Forelimb muscle (tissue), 1 donor: Measurements from ENCODE around the gene CLSTN2. TPM values are rescaled to one million over a fixed set of nuclear protein-coding genes. Genes with fewer than 3 reads are reported as not detected.

Source experiments
- DNase-seq: peaks from one replicate; pipeline ENCODE4 v3.0.0-alpha.2; 2013; ENCODE audit warnings: low read depth
- polyA plus RNA-seq: library from polyadenylated mRNA; unstranded; fragments of 120-200 nt; gene quantifications from one replicate; pipeline ENCODE4 v1.2.1, GENCODE V29; 2013; ENCODE audit not compliant: insufficient read length

Gene CLSTN2
- polyA plus RNA-seq, 1 donor, result 2.1 TPM

DNA sequence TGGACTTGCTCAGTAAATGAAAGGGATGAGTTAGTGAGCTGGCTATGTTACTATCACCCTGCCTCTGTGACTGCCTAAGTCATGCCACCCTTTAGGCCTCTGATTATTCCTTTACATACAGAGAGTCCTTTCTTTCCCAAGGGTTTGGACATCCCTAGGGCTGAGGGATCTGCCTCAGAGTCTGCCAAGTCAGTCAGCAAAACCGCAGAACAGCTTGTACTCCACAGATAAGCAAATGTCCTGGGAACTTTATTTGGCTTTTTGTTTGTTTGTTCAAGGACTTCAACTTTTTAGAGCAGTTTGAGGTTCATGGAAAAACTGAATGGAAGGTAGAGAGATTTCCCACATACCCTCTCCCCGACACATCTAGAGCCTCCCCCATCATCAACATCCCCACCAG is 660.3 kb downstream of the CLSTN2 start:
- DNase-seq, result no peak

DNA sequence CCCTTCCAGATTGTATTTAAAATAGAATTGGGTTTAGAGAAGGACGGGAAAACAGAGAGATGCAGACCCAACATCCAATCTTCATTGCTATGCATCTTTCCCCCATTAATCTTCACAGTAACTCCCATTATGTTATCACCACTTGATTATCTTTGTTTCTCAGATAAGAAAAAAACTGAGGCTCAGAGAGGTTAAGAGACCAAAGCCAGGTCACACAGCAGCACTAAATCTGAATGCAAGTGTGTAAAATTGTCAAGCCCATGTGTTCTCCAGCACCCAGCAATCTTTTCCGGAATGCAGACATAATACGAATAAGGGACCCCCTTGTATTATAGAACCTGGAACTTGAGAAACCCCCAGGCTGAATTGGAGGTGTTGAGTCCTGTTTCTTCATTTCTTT is 662.4 kb downstream of the CLSTN2 start:
- no peak for DNase-seq

DNA sequence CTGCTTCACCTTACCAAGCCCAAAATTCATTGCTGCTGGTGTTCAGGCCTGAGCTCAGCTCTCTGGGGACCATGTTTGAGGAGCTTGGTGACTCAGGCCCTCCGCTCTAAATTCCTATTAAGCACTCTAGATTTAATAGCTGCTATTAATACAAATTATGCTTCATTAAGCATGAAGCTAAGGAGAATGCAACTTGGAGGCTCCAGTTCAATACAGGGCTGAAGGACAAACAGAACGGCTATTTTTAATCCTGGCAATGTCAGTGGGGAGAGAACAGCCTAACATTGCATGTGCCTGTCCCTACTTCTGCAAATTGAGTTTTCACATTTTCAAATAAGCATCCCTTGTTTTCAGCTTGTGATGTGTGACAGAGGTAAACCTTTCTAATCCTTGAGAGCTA is 662.8 kb downstream of the CLSTN2 start:
- no peak for DNase-seq

DNA sequence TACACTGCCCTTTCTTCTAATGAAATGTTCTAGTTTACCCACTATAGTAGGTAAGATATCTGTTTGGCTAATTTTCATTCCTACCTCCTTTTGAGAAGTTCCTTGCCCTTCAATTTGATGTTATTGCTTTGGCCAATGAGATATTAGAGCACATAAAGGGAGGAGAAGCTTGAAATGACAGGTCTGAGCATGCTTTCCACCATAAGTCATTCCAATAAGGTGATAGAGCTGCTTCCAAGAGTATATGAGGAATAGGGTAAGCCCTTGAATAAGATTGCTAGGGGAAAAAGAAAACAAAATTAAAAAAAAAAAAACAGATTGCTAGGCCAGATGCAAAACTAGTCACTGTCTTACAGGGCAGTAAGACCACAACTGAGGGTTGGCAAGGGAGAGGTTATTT is 664.0 kb downstream of the CLSTN2 start:
- no peak for DNase-seq

DNA sequence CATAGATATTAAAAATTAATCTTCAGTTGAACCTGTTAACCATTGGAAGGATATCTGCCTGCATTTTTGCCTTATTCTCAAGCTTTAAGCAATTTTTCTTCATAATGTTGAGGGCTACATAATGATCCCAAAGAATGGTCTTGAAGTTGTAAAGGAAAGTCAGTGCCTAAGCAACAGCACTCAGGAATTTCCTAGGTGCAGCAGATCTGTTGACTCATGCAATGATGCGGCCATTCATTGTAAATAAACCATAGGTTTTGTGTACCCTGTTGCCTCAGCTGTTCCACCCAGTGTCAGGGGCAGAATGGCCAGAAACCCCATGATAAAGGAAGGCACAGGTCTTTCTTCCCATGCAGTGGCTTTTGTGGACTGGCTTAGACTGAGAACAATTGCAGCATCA is 664.5 kb downstream of the CLSTN2 start:
- DNase-seq, result no peak

DNA sequence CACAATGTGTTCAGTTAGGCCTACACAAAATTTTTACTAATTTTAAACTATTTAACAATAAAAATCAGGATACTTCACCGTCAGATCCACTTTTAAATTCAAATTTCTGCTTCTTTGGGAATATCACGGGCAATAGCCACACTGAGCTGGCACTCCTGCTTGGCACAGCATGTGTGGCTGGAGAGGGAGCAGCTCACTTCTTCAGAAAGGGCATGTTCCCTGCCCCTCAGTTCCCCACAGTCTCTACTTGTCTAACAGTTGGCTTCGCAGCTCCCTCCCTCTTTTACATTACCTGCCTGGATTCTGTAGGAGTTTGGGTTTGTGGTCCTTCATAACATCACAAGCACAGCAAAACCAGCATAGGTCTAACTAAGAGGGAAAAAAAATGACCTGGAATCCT is 666.9 kb downstream of the CLSTN2 start:
- DNase-seq, result no peak

DNA sequence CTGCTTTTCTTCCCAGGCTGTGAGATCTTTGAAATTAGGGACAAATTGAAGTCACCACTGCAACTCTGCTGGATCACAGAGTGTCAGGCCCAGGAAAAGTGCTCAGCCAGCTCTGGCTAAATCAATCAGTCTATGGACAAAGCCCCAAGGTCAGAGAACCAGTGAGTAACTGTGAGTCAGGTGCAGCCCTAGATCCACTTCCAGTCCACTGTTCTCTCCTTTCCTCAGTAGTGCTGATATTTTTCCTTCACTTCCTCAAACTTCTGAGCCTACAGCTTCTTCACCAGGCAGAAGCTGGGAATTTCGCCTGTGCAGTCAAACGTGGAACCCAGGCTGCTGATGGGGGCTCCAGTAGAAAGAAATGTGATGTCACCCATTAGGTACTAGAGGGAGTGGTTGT is 667.8 kb downstream of the CLSTN2 start:
- DNase-seq, result no peak

DNA sequence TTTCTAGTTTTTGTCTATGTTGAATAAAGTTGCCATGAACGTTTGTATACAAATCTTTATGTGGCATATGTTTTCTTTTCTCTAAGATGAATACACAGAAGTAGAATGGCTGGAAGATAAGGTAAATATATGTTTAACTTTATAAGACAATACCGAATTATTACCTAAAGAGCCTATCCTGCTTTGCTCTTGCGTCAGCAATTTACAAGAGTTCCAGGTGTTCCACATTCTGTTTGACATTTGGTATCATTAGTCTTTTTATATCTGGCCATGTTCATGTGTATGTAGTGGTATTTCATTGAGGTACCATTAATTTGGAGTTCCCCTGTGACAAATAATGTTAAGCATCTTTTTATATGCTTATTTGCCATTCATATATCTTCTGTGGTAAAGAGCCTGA is 668.8 kb downstream of the CLSTN2 start:
- no peak for DNase-seq

DNA sequence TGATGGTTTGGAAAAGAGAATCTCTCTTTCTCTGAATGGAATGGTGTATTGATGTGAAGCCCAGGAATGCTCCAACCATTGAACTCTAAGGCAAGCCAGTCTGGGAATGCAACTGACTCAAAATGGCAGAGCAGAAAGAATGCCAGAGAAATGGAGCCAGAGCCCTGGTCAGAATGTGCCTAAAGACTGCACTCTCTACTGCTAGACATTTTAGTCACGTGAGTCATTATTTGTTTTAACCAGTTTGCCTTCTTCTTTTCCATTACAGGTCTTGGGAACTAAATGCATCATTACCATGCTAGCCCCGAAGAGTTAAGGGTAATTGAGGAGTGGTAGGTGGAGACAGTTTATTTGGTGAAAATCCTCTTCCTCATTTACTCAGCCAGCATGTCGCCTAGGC is 675.6 kb downstream of the CLSTN2 start:
- DNase-seq, result no peak

DNA sequence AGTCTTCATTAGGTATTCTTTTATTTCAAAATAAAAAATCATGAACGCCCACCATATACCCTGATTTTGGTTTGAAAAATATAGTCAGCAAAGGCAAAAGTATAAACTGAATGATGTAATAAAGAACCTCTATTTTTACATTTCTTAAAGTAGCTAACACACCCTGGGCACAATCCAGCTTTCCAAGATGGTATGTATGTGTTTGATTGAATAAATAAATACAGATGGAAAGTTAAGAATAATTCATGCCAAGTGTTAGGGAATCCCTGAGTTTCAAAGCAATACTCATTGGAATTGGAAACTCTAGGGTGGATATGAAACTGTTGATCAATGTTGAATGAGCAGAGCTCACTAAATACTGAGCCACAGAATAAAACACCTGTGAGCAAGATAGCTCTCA is 679.0 kb downstream of the CLSTN2 start:
- no peak for DNase-seq

DNA sequence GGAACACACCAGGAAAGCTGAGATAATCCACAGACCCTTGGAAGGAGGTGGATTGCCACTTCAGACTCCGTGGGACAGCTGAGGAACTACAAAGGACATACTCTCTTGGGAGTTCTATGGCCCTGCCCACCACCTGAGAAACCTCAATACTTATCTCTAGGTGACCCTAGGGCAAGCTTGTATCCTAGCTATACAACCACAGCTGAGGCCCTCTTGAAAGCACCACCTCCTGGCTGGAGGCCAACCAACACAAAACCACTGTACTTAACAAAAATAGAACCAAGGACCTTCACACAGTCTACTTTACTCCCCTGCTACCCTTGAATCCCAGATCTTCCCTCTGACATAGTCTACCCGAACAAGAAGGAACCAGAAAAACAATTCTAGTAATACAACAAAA is 682.1 kb downstream of the CLSTN2 start:
- no peak for DNase-seq

DNA sequence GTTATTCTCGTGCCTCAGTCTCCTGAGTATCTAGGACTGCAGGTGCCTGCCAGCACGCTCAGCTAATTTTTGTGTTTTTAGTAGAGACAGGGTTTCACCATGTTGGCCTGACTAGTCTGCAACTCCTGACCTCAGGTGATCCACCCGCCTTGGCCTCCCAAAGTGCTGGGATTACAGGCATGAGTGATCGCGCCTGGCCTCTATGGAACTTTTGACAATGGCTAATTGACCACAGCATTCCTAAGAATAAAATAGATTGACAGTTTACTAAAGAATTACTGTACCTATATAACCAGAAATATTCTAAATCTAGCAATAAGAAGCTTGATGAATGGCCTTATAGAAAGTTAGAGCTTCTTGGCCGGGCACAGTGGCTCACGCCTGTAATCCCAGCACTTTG is 691.9 kb downstream of the CLSTN2 start:
- DNase-seq, result no peak
